NCI-H446 (cell line): ENCODE data around the gene CCNY.
"Not testable (repeated sequence)": the region's sequence is repeated elsewhere in the genome, so short reads cannot be mapped to it uniquely, and the experiment has no call there.

ENCODE experiments used
- DNase-seq, 2 experiments: peaks; one replicate each; lab custom pipeline; 2025; lab: John Stamatoyannopoulos, UW

CCNY gene

GRCh38 chr10:35520996-35521395 is 184.7 kb downstream of the CCNY start:
- DNase-seq = no peak

- DNase-seq = no peak
Measured at GRCh38 chr10:35523670-35524225, 187.4 kb downstream of the CCNY start.

- DNase-seq = no peak
Measured at GRCh38 chr10:35526746-35527145, 190.4 kb downstream of the CCNY start.

GRCh38 chr10:35532141-35532540 is 195.8 kb downstream of the CCNY start:
- DNase-seq = no peak

- no peak for DNase-seq
Measured at GRCh38 chr10:35533565-35533964, 197.3 kb downstream of the CCNY start.

- DNase-seq = no peak
Measured at GRCh38 chr10:35535136-35535535, 198.8 kb downstream of the CCNY start.

GRCh38 chr10:35536789-35537188 is 200.5 kb downstream of the CCNY start:
- no peak for DNase-seq

GRCh38 chr10:35537925-35538324 is 201.6 kb downstream of the CCNY start:
- not testable (repeated sequence) for DNase-seq

GRCh38 chr10:35540296-35541164 is 204.2 kb downstream of the CCNY start:
- DNase-seq = no peak

- no peak for DNase-seq
Measured at GRCh38 chr10:35541720-35542119, 205.4 kb downstream of the CCNY start.

- DNase-seq = no peak
Measured at GRCh38 chr10:35542303-35542702, 206.0 kb downstream of the CCNY start.

- no peak for DNase-seq
Measured at GRCh38 chr10:35545079-35545657, 208.9 kb downstream of the CCNY start.

- no peak for DNase-seq
Measured at GRCh38 chr10:35545878-35546590, 209.7 kb downstream of the CCNY start.

- no peak for DNase-seq
Measured at GRCh38 chr10:35546824-35547225, 210.5 kb downstream of the CCNY start.

- no peak for DNase-seq
Measured at GRCh38 chr10:35552650-35553342, 216.5 kb downstream of the CCNY start.

- no peak for DNase-seq
Measured at GRCh38 chr10:35554036-35554435, 217.7 kb downstream of the CCNY start.

GRCh38 chr10:35554461-35555056 is 218.2 kb downstream of the CCNY start:
- DNase-seq = no peak

- no peak for DNase-seq
Measured at GRCh38 chr10:35555962-35556930, 219.9 kb downstream of the CCNY start.

GRCh38 chr10:35558276-35558675 is 222.0 kb downstream of the CCNY start:
- no peak for DNase-seq

- no peak for DNase-seq
Measured at GRCh38 chr10:35559416-35559815, 223.1 kb downstream of the CCNY start.
